ENCODE results near the gene LGALS8.

LGALS8 gene

DNA sequence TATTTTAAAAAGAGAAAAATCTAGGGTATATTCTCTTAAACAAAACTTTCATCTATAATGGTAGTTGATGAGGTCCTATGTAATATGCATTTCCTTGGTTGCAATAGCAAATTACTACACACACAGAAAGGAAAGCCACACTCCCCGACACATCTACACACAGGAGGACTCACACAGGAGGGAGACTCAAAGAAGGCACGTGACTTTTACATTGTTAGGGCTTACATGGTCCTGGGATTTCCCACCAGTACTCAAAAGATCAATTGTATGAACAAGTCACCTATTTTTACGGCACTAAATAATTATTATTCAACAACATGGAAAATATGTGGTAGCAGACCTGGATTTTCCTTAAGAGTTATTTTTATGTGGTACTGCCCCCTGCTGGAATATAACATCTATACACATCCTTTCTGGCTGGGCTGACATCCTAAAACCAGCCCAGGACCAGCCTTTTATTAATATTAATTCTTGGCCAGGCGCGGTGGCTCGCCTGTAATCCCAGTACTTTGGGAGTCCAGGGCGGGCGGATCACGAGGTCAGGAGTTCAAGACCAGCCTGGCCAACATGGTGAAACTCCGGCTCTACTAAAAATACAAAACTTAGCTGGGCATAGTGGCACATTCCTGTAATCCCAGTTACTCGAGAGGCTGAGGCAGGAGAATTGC is 33.9 kb upstream of the LGALS8 start:
- Histone ChIP-seq H3K4me3 (ENCODE audit: low read length, poor library complexity, severe bottlenecking) (no peak overlapping the region), H3K27me3 (ENCODE audit: insufficient read depth, low read length, poor library complexity, severe bottlenecking) (no peaks in the 10 kb centered on the region), H4K20me1 (ENCODE audit: insufficient read depth, low read length, poor library complexity, severe bottlenecking) (no peaks in the 10 kb centered on the region), H3K36me3 (ENCODE audit: insufficient read depth, low read length) (no peaks in the 10 kb centered on the region), H3K9me2 (replicated peaks; ENCODE audit: low read depth, low read length) (no peaks in the 10 kb centered on the region), H3K79me2 (ENCODE audit: insufficient read depth, low read length) (no peaks in the 10 kb centered on the region), H3K4me2 (ENCODE audit: low read depth, low read length, poor library complexity, severe bottlenecking) (no peak overlapping the region), H2AFZ (ENCODE audit: low read length) (no peak overlapping the region), H3K9me3 (ENCODE audit: insufficient read depth, low read depth, low read length) (no peaks in the 10 kb centered on the region), H3F3A (ENCODE audit: low read depth) (no peaks in the 10 kb centered on the region), H3K4me1 (ENCODE audit: insufficient read depth, low read length, poor library complexity, severe bottlenecking) (no peaks in the 10 kb centered on the region), H3K9ac (ENCODE audit: low read depth, low read length, poor library complexity, severe bottlenecking) (no peak overlapping the region)
- TF ChIP-seq EZH2phosphoT487 (IDR thresholded peaks at IDR 0.05; ENCODE audit: borderline replicate concordance) (no peak), CTCF (conservative IDR thresholded peaks at IDR 0.05; ENCODE audit: low read length) (peak; percentile 72)

DNA sequence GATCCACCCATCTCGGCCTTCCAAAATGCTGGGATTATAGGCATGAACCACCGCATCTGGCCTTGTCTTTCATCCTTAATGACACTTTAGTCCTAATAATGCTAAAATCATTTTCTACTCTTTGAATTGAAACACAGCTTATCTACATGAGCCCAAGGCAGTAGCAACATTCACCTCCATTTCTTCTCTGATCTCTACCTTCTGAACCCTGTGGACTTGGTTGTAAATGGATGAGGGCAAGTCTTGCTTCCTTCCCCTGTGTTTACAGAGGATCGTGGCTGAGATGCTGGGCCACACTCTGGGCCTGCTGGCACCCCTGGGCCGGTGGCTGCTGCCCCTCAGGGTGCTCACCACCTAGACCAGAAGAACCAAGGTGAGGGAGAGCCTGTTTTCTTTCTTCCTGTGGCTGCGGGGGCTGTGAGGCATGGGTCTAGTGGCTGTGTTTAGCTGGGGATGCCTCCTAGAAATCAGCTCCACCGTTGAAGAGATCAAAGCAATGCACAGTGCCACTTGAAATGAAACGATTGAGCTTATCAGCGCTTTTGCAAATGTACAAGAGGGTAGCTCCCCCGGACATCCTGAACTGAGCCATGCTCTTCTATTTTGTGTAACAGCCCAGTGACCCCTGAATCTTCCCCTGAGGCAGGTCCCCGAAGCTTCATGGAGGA is 32.2 kb upstream of the LGALS8 start:
- Histone ChIP-seq H3K79me2 (ENCODE audit: insufficient read depth, low read length) (no peaks in the 10 kb centered on the region), H3K4me3 (ENCODE audit: low read length, poor library complexity, severe bottlenecking) (no peak overlapping the region), H3K9me2 (replicated peaks; ENCODE audit: low read depth, low read length) (no peaks in the 10 kb centered on the region), H2AFZ (ENCODE audit: low read length) (peak overlapping the region; percentile 10; the same call in 1 of the 2 replicates), H3K9me3 (ENCODE audit: insufficient read depth, low read depth, low read length) (no peaks in the 10 kb centered on the region), H3K36me3 (ENCODE audit: insufficient read depth, low read length) (no peaks in the 10 kb centered on the region), H3K27me3 (ENCODE audit: insufficient read depth, low read length, poor library complexity, severe bottlenecking) (no peaks in the 10 kb centered on the region), H3K4me2 (ENCODE audit: low read depth, low read length, poor library complexity, severe bottlenecking) (no peak overlapping the region), H3K4me1 (ENCODE audit: insufficient read depth, low read length, poor library complexity, severe bottlenecking) (no peaks in the 10 kb centered on the region), H3K9ac (ENCODE audit: low read depth, low read length, poor library complexity, severe bottlenecking) (no peak overlapping the region), H4K20me1 (ENCODE audit: insufficient read depth, low read length, poor library complexity, severe bottlenecking) (no peaks in the 10 kb centered on the region), H3F3A (ENCODE audit: low read depth) (no peaks in the 10 kb centered on the region)
- no peak for TF ChIP-seq EZH2phosphoT487 (IDR thresholded peaks at IDR 0.05; ENCODE audit: borderline replicate concordance)
- TF ChIP-seq CTCF (conservative IDR thresholded peaks at IDR 0.05; ENCODE audit: low read length): no peak

DNA sequence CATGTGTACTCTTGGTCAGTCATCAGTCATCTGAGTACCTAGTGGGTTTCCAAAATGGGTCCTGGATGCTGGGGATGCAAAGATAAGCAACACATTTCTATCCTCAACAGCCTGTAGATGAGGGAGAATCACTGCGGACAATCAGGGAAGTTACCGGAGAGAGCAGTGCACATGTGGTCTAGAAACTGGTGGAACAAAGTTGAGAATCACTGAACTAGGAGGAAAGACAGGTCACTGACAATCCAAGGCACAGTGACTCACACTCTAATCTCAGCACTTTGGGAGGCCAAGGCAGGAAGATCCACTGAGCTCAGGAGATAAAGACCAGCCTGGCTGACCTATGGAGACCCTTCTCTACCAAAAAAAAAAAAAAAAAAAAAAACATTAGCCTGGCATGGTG is 31.4 kb upstream of the LGALS8 start:
- Histone ChIP-seq H3K27me3 (ENCODE audit: insufficient read depth, low read length, poor library complexity, severe bottlenecking) (no peaks in the 10 kb centered on the region), H3K9ac (ENCODE audit: low read depth, low read length, poor library complexity, severe bottlenecking) (no peak overlapping the region), H2AFZ (ENCODE audit: low read length) (no peak overlapping the region), H3K4me1 (ENCODE audit: insufficient read depth, low read length, poor library complexity, severe bottlenecking) (no peaks in the 10 kb centered on the region), H3K9me3 (ENCODE audit: insufficient read depth, low read depth, low read length) (no peaks in the 10 kb centered on the region), H3K4me3 (ENCODE audit: low read length, poor library complexity, severe bottlenecking) (no peak overlapping the region), H3K79me2 (ENCODE audit: insufficient read depth, low read length) (no peaks in the 10 kb centered on the region), H4K20me1 (ENCODE audit: insufficient read depth, low read length, poor library complexity, severe bottlenecking) (no peaks in the 10 kb centered on the region), H3K4me2 (ENCODE audit: low read depth, low read length, poor library complexity, severe bottlenecking) (no peak overlapping the region), H3K36me3 (ENCODE audit: insufficient read depth, low read length) (no peaks in the 10 kb centered on the region), H3F3A (ENCODE audit: low read depth) (no peaks in the 10 kb centered on the region), H3K9me2 (replicated peaks; ENCODE audit: low read depth, low read length) (no peaks in the 10 kb centered on the region)
- TF ChIP-seq CTCF (conservative IDR thresholded peaks at IDR 0.05; ENCODE audit: low read length) (no peak), EZH2phosphoT487 (IDR thresholded peaks at IDR 0.05; ENCODE audit: borderline replicate concordance) (no peak)

Measured in Loucy (cell line).